IMR-90 (cell line): ENCODE results near the gene HDHD3. TPM values are rescaled to one million over a fixed set of nuclear protein-coding genes. Genes with fewer than 3 reads are reported as not detected.

Experiments
- ATAC-seq: fragments of 200-7000 bp; cut with Tn5 transposase; 2 replicates; pipeline ENCODE4 v1.9.1; 2020; ENCODE audit warnings: low read depth, mild to moderate bottlenecking, moderate library complexity
- BruUV-seq: library from RNA; stranded (reverse); fragments of 400-500 nt; replicated peaks from 2 replicates; lab custom pipeline; 2021; lab: Mats Ljungman, UMichigan
- CTCF ChIA-PET: fragments of 300-600 bp; formaldehyde crosslinking; extraction: SDS; loops from one replicate; lab custom pipeline; 2021; ENCODE audit warnings: antibody characterized with exemption; lab: Yijun Ruan, JAX
- POLR2A ChIA-PET: fragments of 300-600 bp; sonication (Branson Sonifier 250); formaldehyde crosslinking; loops from one replicate; lab custom pipeline; 2022; ENCODE audit warnings: antibody characterized with exemption; ENCODE audit not compliant: unreplicated experiment; lab: Charles Lee
- DNase-seq: peaks from one replicate; pipeline ENCODE4 v3.0.0; 2013
- H2AFZ ChIP-seq: replicated peaks from 2 replicates; pipeline ENCODE3; 2013; ENCODE audit warnings: low read length, mild to moderate bottlenecking; ENCODE audit not compliant: poor library complexity
- H2AK5ac ChIP-seq: 2 replicates; pipeline ENCODE4 v1.6.1; 2013; ENCODE audit warnings: low read depth, low read length, inconsistent platforms
- H2AK9ac ChIP-seq: replicated peaks from 2 replicates; pipeline ENCODE3; 2013; ENCODE audit warnings: mild to moderate bottlenecking, low read depth, low read length, moderate library complexity; ENCODE audit not compliant: poor library complexity
- H2BK120ac ChIP-seq: 2 replicates; pipeline ENCODE4 v1.6.1; 2013; ENCODE audit warnings: low read depth, low read length, inconsistent platforms
- H2BK15ac ChIP-seq: 3 replicates; pipeline ENCODE4 v1.6.1; 2013; ENCODE audit warnings: low read depth, low read length, inconsistent platforms
- H2BK20ac ChIP-seq: 2 replicates; pipeline ENCODE4 v1.6.1; 2013; ENCODE audit warnings: low read depth, mild to moderate bottlenecking, inconsistent platforms, low read length, moderate library complexity
- H2BK5ac ChIP-seq: 2 replicates; pipeline ENCODE4 v1.6.1; 2013; ENCODE audit warnings: mild to moderate bottlenecking, low read depth, low read length, inconsistent platforms; ENCODE audit not compliant: poor library complexity, severe bottlenecking
- H3K14ac ChIP-seq: replicated peaks from 2 replicates; pipeline ENCODE4 v1.6.1; 2013; ENCODE audit warnings: low read depth, low read length, inconsistent platforms
- H3K18ac ChIP-seq: 2 replicates; pipeline ENCODE4 v1.6.1; 2013; ENCODE audit warnings: low read depth, low read length, control low read depth
- H3K23ac ChIP-seq: 2 replicates; pipeline ENCODE4 v1.6.1; 2013; ENCODE audit warnings: low read depth, low read length, inconsistent platforms
- H3K27ac ChIP-seq: 2 replicates; pipeline ENCODE4 v1.5.1; 2013; ENCODE audit warnings: mild to moderate bottlenecking, control low read depth, low read length; ENCODE audit not compliant: insufficient read depth
- H3K27me3 ChIP-seq: 2 replicates; pipeline ENCODE4 v1.6.1; 2013; ENCODE audit warnings: low read length; ENCODE audit not compliant: control insufficient read depth, insufficient read depth
- H3K36me3 ChIP-seq: 2 replicates; pipeline ENCODE4 v1.6.1; 2013; ENCODE audit warnings: low read length, mixed read lengths; ENCODE audit not compliant: control insufficient read depth, insufficient read depth
- H3K4ac ChIP-seq: 2 replicates; pipeline ENCODE4 v1.6.1; 2013; ENCODE audit warnings: low read depth, low read length, inconsistent platforms
- H3K4me1 ChIP-seq: 2 replicates; pipeline ENCODE4 v1.6.1; 2013; ENCODE audit warnings: low read length, mixed read lengths; ENCODE audit not compliant: control insufficient read depth, insufficient read depth
- H3K4me2 ChIP-seq: 2 replicates; pipeline ENCODE4 v1.6.1; 2013; ENCODE audit warnings: low read depth, mild to moderate bottlenecking, control low read depth, low read length, moderate library complexity
- H3K4me3 ChIP-seq: 2 replicates; pipeline ENCODE4 v1.5.1; 2013; ENCODE audit warnings: low read depth, mild to moderate bottlenecking, control low read depth, low read length, moderate library complexity; ENCODE audit not compliant: insufficient read depth
- H3K56ac ChIP-seq: 2 replicates; pipeline ENCODE4 v1.6.1; 2013; ENCODE audit warnings: low read length, inconsistent platforms; ENCODE audit not compliant: insufficient read depth; ENCODE audit errors: extremely low read depth
- H3K79me1 ChIP-seq, 2 experiments: 2 replicates each; pipeline ENCODE4 v1.6.1; 2013; ENCODE audit warnings: low read length in 2 of 2, inconsistent platforms in 1 of 2, low read depth in 1 of 2
- H3K9ac ChIP-seq: 2 replicates; pipeline ENCODE4 v1.6.1; 2013; ENCODE audit warnings: low read depth, low read length, control low read depth
- H3K9me1 ChIP-seq: 2 replicates; pipeline ENCODE4 v1.6.1; 2013; ENCODE audit warnings: low read length, inconsistent platforms; ENCODE audit not compliant: insufficient read depth
- H3K9me3 ChIP-seq: 2 replicates; pipeline ENCODE4 v1.6.1; 2013; ENCODE audit warnings: low read length; ENCODE audit not compliant: control insufficient read depth, insufficient read depth
- H4K20me1 ChIP-seq: 2 replicates; pipeline ENCODE4 v1.6.1; 2013; ENCODE audit warnings: low read length, inconsistent platforms; ENCODE audit not compliant: insufficient read depth
- H4K5ac ChIP-seq: 2 replicates; pipeline ENCODE4 v1.6.1; 2013; ENCODE audit warnings: mild to moderate bottlenecking, low read depth, low read length, control low read depth
- H4K8ac ChIP-seq, 2 experiments: 2 replicates each; pipeline ENCODE4 v1.6.1; 2013; ENCODE audit warnings: low read depth in 2 of 2, low read length in 2 of 2, control low read depth in 1 of 2, inconsistent platforms in 1 of 2
- H4K91ac ChIP-seq: 2 replicates; pipeline ENCODE4 v1.6.1; 2013; ENCODE audit warnings: low read depth, low read length, inconsistent platforms; ENCODE audit not compliant: insufficient read depth
- ELK1 ChIP-seq: fragments of 150-350 bp; IDR thresholded peaks from 2 replicates; pipeline ENCODE4 v1.6.1; 2016; ENCODE audit warnings: low read depth, mild to moderate bottlenecking, low read length, moderate library complexity, borderline replicate concordance
- FOS ChIP-seq: fragments of 150-350 bp; IDR thresholded peaks from 2 replicates; pipeline ENCODE4 v1.6.1; 2016; ENCODE audit warnings: low read depth, low read length
- MAFK ChIP-seq: IDR thresholded peaks from 2 replicates; pipeline ENCODE4 v1.6.1; 2012; ENCODE audit warnings: low read depth, low read length, improper control_type of control experiment
- MAZ ChIP-seq: IDR thresholded peaks from 2 replicates; pipeline ENCODE4 v1.6.1; 2012; ENCODE audit warnings: low read depth, mild to moderate bottlenecking, low read length, improper control_type of control experiment, moderate library complexity, borderline replicate concordance
- MXI1 ChIP-seq: IDR thresholded peaks from 2 replicates; pipeline ENCODE4 v1.6.1; 2012; ENCODE audit warnings: low read depth, mild to moderate bottlenecking, low read length, moderate library complexity, borderline replicate concordance
- NFE2L2 ChIP-seq: fragments of 150-350 bp; IDR thresholded peaks from 2 replicates; pipeline ENCODE4 v1.6.1; 2016; ENCODE audit warnings: low read depth, mild to moderate bottlenecking, low read length
- RAD21 ChIP-seq: IDR thresholded peaks from 2 replicates; pipeline ENCODE4 v1.6.1; 2012; ENCODE audit warnings: low read length, improper control_type of control experiment
- RFX5 ChIP-seq: IDR thresholded peaks from 2 replicates; pipeline ENCODE4 v1.8.0; 2012; ENCODE audit warnings: low read depth, mild to moderate bottlenecking, low read length, moderate library complexity
- SMC3 ChIP-seq: fragments of 150-350 bp; IDR thresholded peaks from 2 replicates; pipeline ENCODE4 v1.6.1; 2016; ENCODE audit warnings: low read depth, mild to moderate bottlenecking, antibody characterized with exemption, low read length, moderate library complexity
- WGBS, 2 experiments: methylation state at CpG; one replicate each; pipeline versions ENCODE4 v1.1.5 to v1.1.7; 2013; ENCODE audit warnings: missing lambda C conversion rate in 2 of 2; ENCODE audit not compliant: insufficient read length in 1 of 2; ENCODE audit errors: extremely low coverage in 2 of 2; 5-methylcytosine and 5-hydroxymethylcytosine counted together
- dilution Hi-C: fragments of 300-500 bp; cut with HindIII; formaldehyde crosslinking; loops from one replicate; pipeline ENCODE4 v1.14.3; 2018; ENCODE audit warnings: low sequenced_read_pairs; ENCODE audit not compliant: unreplicated experiment
- in situ Hi-C: fragments of 300-500 bp; cut with MboI; formaldehyde crosslinking; loops from 3 replicates; pipeline ENCODE4 v1.14.3; 2019; ENCODE audit warnings: low sequenced_read_pairs, inconsistent platforms, mixed read lengths
- intact Hi-C: fragments of 100-400 bp; cut with micrococcal nuclease; formaldehyde crosslinking; loops from 2 replicates; pipeline ENCODE4 v1.10.0; 2022
- polyA plus RNA-seq, 3 experiments: library from polyadenylated mRNA; depleted of rRNA; stranded (reverse); fragments of >200 nt; gene quantifications; 2 replicates each; pipeline ENCODE4 v1.2.3, GENCODE V29; 2012; ENCODE audit warnings: low replicate concordance in 1 of 3
- total RNA-seq: library from RNA; depleted of rRNA; stranded (reverse); fragments of >200 nt; gene quantifications from 2 replicates; pipeline ENCODE4 v1.2.3, GENCODE V29; 2012

The HDHD3 gene
- total and polyA plus RNA-seq, 2 of the 4 experiments (the other 2 are of a cell fraction) = 7.0 to 8.6 TPM

- Histone ChIP-seq H2BK20ac (no peak overlapping the region), H2BK5ac (no peak overlapping the region), H2BK120ac (no peak overlapping the region), H4K8ac (no peak overlapping the region), H3K14ac (no peak overlapping the region), H4K20me1 (no peaks in the 10 kb centered on the region), H4K5ac (no peak overlapping the region), H2AK5ac (no peak overlapping the region), H3K4ac (no peak overlapping the region), H3K27me3 (peaks cover 6% of the 10 kb centered on the region; the same call in 1 of the 2 replicates), H3K27ac (no peak overlapping the region), H2AK9ac (no peak overlapping the region), H2AFZ (no peak overlapping the region), H3K56ac (no peak overlapping the region), H3K4me2 (no peak overlapping the region), H3K36me3 (peaks cover 12% of the 10 kb centered on the region; the same call in 1 of the 2 replicates), H3K9ac (no peak overlapping the region), H3K9me3 (no peaks in the 10 kb centered on the region), H2BK15ac (no peak overlapping the region), H3K4me1 (peaks cover under 1% of the 10 kb centered on the region; the same call in 1 of the 2 replicates), H3K18ac (no peak overlapping the region), H3K9me1 (no peaks in the 10 kb centered on the region), H3K4me3 (no peak overlapping the region), H3K23ac (no peak overlapping the region), H4K91ac (no peak overlapping the region), H3K79me1 (peaks cover 0 to 8% of the 10 kb centered on the region in 2 experiments; a peak in 1 of 4 replicates)
- BruUV-seq = no TSS peak
- intact Hi-C loops = no loop called here
- no peak for ATAC-seq
- dilution Hi-C loops = no loop called here
- in situ Hi-C loops = no loop called here
- WGBS, 2 experiments = no CpG with 5 or more reads among the region's 5 CpGs
- no peak for DNase-seq
- no peak for TF ChIP-seq MAZ
- no peak for TF ChIP-seq MXI1
- no peak for TF ChIP-seq ELK1
- no peak for TF ChIP-seq MAFK
- no peak for TF ChIP-seq RAD21
- no peak for TF ChIP-seq FOS
- no peak for TF ChIP-seq SMC3
- no peak for TF ChIP-seq NFE2L2
- no peak for TF ChIP-seq RFX5
- CTCF ChIA-PET = no interaction called here
- POLR2A ChIA-PET = no interaction called here
Observed at GRCh38 chr9:113372059-113372458, 4.7 kb downstream of the HDHD3 start.
